GM21619 (cell line): ENCODE data around the gene ATP6V0D1.

ENCODE experiments used
- ATAC-seq: cut with Tn5 transposase; IDR thresholded peaks from one replicate; pipeline ENCODE4 v1.9.1; 2021; ENCODE audit not compliant: unreplicated experiment

ATP6V0D1 gene

DNA sequence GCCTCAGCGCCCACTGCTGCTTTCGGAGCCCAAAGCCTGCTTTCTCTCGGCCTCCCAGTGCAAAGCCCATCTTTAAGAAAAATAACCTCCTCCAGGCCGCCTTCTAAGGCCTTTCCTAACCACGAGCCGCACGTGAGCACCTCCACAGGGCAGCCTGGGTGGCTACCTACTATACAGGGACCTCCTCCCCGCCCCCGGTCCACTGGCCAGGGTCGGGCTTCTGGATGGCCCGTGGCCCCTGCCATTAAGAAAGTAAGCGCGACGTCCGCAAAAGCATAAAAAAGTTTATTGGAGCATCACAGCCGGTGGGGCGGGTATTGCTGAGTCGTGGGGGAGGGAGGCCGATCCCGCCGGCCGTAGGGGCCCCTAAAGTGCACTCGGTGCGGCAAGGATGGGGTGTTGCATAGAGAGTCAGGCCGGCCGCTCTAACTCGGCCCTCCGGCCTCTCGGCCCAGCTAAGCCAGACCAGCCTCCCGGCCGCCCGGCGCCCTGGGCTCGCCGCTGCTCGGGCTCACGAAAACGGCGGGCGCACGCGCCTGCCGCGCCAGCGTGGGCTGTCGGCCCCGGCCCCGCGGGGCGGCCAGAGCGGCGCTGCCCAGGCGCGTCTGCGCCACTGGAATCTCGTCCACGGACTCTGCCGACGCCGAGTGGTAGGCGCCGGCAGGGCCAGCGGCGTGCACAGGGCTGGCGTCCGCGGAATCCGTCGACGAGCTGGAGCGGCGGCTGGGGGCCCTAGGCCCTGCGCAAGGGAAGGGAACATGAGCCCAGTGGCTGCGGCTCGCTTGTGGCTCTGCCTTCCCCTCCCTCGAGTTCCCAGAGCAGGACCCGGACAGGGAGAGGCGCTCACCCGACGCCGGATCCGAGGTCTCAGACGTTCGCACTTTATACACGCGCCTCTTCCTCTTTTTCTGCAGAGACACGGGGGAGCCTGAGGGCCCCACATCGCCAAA, 86.5 kb downstream of the ATP6V0D1 start:
- no peak for ATAC-seq

DNA sequence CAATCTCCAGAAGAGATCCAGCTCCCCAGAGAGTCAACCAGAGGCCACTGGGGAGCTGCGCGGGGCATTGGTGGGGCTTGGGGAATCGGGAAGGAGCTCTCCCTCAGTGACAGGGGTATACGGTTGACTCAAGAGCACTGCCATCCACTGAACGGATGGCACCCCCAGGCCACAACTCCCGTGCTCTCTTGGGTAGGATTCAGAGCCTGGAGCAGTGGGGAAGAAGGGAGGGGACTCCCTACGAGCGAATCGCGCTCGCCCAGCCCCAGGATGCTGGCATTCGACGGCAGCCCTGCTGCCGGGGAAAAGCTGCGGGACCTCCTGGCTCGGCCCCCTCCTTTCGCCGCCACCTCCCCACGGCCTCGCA, 87.2 kb downstream of the ATP6V0D1 start:
- no peak for ATAC-seq

DNA sequence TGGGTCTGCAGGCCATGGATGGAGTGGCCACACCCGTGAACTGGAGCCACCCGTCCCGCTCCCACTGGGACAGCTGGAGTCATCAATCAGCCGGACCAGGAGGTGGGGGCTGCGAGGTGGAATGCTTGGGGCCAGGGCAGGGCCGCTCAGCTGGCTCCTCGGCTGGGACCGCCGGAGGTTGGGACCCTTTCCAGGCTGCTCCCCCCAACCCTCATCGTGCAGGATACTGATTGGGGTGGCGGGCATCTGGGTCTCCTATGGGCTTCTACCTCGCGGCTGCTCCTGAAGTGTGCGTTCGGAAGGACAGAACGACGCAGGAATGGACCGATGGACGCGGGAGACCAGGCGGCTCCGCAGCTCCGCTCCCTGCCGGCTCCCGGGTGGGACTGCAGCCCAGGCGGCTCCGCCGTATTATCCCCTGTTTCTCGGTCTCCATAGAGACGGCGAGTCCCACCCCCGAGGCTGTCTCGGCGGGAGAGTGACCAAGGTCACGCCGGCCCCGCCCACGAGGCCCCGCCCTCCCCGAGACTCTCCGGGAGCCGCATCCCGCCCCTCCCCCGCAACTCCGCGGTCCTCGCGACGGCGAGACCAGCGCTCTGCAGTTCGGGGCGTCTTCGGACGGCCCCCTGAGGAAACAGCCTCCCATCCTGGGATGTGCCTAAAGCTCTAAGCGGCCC, 87.7 kb downstream of the ATP6V0D1 start, which contains the start of gene TPPP3:
Gene TPPP3, minus strand, starts transcription at position 388 of the 677 bp plus-strand sequence. CDS start 2,387 bp downstream, outside the sequence.
- ATAC-seq, result no peak

DNA sequence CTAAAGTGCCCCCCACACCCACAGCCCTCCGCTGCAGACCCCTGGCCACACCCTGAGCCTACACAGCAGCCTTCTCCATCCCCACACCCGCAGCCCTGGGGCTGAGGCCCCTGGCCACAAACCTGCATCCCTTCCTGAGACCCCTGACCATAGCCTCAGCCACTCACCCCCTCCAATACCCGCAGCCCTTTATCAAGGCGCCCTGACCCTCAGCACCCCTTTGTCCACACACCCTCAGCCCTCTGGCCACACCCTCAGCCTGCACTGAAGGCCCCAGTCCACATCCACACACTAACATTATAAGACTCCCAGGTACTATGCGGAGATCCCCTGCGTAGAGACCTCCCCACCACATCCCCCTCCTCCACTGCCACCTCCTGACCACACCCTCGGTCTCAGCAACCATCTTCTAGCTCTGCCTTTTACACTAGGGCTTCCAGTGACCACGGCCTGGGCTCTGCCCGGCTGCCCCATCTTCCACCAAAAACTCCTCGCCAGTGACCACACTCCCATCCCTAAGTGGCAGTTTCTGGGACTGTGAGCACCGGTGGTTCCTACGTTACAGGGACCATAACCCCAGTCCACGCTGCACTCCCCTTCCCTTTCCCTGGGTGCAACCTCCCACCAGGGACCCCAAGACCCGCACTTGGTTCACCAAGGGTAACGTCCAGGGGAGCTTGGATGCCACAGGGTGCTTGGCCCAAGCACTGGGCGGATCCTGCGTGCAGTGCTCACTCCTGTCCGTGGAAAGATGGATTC, 88.5 kb downstream of the ATP6V0D1 start:
- ATAC-seq, result no peak

DNA sequence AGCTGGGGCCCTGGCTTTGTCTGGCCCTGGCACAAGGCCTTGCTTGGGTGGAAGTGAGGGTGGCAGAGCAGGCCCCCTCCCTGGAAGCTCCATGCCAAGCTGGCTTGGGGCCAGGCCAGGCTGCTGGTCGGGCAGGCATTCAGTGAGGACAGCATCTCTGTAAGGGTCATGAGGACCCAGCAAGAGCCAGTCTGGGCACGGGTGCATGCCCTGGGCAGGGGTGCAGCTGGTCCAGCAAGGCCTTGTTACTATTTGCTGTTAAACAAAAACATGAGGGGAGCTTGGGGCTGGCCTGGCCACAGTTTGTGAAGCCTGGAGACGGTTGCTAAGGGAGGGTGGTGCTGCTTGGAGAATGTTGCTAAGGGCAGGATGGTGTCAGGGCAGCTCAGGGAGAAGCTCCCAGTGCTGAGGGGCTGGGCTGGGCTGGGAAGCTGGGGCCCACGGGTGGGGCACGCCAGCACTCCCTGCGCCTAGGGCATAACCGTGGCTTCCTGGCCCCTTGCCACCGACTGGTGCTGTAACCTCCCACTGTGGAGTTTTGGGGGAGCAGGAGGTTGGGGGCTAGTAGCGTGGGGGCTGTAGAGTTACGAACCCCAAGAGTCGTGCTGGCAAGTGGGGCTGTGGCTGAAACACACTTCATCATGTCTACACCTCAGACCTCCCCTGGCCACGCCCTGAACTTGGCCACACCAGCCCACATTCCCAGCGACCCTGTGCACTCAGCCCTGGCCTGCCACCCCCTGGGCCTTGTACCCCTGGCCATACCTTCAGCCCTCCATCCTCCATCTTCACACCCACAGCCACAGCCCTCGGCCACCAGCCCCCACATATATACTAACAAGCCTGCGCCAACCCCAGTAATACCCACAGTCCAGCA, 89.3 kb downstream of the ATP6V0D1 start:
- no peak for ATAC-seq

DNA sequence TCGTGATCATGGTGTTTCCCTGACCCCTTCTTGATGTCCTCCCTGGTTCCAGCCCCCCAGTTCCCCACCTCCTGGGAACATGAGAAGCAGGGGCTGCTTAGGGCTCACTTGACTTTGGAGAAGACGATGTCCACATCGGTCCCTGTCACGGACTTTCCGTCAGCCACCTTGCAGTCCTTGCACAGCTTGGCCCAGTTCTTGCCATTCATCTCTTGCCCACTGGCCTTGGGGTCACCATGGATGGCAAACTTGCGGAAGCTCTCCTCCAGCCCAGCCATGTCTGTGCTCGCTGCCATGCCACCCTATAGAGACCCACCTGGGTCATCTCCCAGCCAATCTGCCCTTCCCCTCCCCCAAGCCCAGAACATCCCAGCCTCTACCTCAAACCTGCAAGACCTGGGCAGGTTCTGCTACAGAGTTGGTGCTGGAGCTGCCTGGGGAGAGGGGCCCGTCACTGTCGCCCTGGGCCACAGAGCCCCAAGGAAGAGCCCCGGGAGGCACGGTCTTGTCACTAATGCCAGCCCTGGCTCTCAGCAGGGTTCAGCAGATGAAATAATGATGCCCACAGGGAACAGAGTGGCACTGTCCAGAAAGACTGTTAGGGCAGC, 90.0 kb downstream of the ATP6V0D1 start:
- no peak for ATAC-seq

DNA sequence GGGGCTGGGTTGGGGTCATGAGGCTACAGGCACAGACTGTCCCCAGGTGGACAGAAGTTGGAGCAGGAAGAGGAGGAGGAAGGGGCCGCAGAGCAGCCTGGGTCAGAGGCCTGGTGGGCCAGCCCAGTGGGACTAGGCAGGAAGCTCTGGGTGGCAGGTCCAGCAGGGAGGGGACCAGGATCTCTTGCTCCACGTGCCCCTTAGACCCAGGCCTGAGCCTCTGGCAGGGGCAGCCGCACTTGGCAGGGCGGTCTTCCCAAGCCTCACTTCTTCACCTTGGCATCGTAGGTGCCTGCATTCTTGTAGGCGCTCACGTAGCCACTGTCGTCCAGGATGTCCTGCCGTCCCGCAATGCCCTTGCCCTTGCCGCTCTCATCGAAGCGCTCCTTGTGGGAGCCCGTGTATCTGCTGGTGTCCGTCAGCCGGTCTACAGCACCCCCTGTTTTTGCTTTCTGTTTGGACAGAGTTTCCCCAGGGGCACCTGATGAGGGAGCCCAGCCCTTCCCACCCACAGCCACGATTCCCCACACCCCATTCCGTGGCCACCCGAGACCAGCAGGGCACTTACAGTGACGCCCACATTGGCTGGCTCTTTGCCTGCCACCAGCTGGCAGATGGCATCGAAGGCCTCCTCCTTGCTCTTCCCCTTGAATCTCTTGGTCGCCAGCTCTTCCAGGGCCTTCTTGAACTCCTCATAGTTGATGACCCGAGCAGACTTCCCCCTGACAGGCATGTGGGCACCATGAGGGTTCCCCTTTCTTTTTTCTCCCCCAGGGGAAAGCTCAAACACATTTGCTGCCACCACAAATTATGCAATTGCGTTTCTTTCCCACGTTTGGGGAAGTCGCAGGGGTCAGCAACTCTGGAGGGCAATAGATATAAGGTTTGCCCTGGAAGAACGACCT, 90.8 kb downstream of the ATP6V0D1 start:
- ATAC-seq, result no peak

DNA sequence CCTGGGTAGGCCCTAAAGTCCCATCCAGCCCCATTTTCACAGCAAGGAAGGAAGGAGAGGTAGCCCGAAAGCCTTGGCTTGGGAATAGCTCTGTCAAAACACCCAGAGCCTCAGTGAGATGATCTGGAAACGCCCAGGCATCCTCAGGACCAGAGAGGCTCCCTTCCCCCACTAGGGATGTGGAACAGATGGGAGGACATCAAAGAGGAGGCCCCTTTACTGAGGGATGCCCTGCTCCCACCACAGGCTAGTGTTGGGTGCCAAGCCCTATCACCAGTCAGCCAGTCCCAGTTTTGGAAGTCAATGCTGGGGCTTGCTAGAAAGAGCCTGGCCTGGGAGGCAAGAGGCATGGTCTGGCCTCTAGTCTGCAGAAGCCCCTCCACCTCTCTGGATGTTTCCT, 92.4 kb downstream of the ATP6V0D1 start:
- ATAC-seq, result no peak

DNA sequence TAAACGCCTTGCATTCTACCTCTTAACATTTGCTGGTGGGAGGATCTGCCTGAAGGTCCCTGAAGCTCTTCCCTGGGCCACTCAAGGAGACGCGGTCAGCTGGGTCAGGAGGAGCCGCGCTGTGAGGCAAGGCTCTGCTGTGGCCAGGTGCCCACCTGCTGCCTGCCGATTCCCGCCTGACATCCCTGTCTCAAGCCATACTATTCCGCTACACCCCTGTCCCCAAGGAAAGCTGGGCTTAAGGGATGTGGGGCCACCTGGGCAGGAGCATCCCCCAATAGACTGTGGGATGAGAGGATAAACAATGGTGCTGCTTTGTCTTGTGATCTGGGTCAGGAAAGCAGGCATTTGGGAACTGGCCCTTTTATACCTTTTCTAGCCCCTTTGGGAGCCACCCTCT, 92.8 kb downstream of the ATP6V0D1 start:
- no peak for ATAC-seq
